Astrocyte of the hippocampus (primary cell): ENCODE results near the gene ZNF48.

ENCODE experiments used
- DNase-seq: peaks from one replicate; pipeline ENCODE4 v3.0.0; 2011; ENCODE audit warnings: low read depth, low spot score

The ZNF48 gene

DNA sequence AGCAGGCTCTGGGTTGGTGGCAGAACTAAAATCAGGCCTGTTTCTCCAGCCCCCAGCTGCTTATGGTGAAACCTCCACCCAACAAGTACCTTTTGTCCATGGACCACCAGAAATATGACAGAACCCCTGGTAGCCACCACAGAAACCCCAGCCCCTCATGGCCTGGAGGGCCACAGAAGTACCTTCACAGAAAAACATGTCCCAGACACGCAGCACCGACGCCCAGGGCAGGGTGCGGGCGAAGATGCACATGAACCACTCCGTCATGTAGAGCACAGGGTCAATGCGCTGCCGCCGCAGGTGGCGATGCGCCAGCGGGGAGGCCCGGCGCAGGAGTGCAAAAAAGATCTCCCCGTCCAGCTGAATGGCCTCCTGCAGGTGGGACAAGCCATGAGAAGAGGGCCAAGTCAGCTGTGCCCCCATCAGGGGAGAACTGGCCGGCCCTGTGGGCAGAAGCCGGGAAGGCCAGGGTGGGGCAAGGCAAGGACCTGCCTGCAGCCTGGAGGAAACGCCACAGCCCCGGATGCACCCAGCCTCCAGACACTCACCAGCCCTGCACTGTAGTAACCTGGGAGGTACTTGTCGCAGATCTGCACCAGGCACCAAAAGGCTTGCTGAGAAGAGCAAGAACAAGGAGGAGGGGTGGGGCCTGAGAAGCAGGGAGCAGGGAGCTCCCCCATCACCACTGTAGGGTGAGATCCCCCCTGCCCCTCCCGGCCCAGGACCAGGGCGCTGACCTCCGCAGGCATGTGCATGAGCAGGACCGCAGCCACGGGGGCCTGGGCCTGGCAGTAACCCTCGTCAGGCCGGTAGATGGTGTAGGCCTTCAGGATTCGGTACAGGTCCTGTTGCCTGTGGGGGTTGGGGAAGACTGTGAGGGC lies 36.0 kb upstream of the ZNF48 start:
- no peak for DNase-seq

DNA sequence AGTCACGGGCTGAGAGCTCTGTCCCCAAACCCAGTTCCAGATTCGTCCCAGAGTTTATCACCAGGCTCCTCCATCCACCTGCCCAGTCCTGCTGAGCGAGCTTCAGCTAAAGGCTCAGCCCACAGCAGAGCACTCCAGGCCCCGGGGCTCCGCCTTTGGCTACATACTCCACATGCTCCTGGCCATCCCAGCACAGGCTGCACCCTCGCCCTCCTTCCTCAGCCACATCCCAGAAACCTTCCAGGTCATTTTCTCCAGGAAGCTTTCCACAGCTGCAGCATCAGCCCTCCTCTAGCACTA lies 35.4 kb upstream of the ZNF48 start:
- DNase-seq = no peak

DNA sequence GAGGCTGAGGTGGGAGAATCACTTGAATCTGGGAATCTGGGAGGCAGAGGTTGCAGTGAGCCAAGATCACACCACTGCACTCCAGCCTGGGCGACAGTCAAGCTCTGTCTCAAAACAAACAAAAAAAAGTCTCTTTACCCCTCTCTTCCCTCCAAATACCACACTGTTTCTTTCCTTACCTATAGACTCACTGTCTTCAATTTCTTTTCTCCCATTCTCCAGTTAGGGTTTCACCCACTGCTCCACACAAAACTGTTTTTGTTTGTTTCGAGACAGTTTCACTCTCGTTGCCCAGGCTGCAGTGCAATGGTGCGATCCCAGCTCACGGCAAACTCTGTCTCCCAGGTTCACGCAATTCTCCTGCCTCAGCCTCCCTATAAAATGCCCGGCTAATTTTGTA lies 34.0 kb upstream of the ZNF48 start:
- DNase-seq = no peak

DNA sequence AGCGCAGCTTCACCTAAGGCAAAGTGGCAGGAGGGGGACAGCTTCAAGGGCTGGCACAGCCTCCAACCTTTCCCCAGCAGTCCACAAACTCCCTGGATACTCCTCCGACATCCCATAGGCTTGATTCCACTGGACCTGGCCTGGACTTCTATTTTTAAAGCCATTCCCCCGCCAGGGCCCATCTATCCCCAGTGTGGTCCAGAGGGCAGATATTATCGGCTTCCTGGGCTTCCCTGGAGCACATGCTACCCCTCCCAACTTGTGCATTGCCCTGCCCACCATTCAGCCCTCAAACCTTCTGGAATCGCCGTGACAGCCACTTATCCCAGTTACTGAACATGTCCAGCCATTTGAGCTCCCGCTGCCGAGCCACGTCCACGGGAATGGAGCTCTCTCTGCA lies 30.0 kb upstream of the ZNF48 start:
- no peak for DNase-seq

DNA sequence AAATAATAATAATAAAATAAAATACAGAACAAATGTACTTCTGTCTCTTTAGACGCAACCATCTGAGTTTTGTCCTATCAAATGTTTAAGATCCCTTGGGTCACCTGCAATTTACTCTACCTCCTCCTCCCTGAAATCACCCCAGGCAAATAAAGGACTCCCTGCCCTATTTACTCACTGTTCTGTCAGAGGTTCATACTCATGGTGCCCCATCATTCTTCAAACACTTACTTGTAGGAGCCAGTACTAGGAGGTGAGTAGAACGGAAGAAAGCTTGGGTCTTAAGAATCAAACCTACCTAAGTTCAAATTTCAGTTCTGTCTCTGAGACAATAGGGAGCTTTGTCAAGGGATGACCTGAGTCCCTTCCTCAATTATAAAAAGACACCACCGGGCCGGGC lies 28.7 kb upstream of the ZNF48 start:
- no peak for DNase-seq

DNA sequence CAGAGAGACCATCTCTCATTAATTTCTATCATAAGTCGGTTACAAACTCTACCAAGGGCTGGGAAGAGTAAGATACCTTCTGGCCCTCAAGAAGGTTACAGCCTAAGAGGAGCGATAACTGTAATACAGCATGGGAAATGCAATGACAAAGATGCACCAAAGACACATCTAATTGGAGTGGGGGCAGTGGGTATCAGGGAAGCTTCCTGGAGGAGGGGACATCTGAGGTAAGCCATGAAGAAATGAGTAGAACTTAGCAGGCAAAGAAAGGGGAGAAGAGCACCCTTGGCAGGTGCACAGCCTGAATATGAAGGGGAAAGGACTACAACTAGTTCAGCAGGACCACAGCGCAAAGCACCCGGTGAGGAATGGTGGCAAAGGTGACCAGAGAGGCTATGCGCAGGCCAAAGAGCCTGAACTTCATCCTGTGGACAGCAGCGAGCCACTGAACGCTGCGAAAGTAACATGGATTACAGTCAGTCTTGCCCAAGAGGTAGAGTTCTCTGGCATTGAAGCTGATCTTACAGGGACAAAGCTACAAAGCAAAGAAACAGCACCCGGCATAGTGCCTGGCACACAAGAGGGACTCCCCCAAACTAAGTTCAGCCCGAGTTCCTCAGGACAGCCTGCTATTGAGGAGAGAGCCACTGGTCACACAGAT lies 27.7 kb upstream of the ZNF48 start:
- DNase-seq = no peak

DNA sequence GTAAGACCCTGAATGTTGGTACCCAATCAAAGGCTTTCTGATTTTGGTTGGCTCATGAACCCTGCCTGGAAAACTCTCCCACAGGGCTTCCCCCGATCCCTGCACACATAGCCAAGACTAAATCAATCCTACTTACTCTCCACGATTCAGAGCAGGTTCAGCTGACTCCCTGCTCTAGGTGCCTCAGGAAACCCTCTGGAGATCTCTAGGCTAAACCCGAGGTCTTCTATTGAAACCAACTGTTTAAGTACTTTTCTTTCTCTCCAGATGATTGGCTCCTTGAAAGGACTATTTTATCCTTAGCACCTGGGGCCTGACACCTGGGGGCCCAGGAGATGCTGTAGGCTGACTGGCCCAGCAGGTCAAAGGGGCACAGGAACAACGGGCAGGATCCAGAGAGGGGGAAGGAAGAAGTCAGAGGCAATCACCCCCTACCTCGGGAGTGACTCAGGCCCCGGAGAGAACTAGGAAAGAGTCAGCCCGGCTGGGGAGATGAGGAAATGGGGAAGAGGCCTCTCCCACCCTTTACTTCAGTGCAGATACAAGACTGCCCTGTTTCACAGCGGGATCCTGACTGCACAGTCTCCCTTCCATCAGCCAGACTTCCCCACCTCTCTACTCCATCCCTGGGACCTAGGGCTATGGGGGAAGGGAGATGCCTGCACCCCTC lies 27.0 kb upstream of the ZNF48 start:
- DNase-seq = peak; percentile 54

DNA sequence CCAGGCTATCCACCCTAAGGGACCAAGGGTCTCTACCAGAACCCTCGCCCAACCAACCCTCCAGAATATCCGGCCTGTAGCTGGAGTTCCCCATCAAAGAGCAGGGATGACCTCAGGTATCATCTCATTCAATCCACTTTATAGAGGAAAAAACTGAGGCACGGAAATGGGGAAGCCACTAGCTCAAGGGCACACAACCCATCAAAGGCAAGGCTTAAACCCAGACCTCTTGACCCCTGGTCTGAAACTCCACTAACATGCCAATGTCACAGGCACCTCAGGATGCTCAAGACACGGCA lies 26.5 kb upstream of the ZNF48 start:
- DNase-seq = no peak

DNA sequence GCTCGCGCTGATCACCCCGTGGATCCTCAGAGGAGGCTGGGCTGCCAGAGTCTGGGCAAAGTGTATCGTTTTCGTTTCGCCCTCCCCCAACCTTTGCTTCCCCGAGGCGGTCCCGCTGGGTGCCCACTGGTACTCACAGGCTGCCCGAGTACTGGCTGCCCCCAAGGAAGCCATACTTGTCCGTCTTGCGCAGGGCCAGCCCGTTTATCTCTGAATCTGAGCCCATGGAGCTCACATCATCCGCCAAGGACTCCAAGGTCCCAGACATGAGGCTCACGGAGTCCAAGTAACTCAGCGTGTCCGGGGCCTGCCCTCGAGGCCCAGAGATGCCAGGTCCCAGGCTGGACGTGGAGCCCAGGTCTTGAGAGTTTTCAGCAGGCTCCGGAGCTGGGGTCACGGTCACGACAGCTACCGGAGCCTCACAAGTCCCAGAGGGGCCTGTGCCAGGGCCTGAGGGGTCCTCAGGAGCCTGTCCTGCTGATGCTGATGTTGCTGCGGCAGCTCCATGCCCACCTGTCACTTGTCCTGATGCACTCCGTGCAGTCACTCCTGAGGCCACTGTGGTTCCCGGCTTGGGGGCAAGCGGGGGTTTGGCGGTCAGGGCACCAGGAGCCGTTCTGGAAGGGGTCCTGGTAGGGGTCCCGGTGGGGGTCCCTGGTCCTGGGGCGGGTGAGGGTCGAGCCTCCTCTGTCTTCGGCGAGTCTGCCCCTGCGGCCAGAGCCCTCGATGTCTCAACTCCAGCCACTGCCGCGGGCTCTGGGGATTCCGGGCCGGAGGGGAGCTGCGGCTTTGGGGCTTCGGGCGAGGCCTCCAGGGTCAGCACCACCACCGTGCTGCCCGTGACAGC lies 25.9 kb upstream of the ZNF48 start:
- peak; percentile 44 for DNase-seq

DNA sequence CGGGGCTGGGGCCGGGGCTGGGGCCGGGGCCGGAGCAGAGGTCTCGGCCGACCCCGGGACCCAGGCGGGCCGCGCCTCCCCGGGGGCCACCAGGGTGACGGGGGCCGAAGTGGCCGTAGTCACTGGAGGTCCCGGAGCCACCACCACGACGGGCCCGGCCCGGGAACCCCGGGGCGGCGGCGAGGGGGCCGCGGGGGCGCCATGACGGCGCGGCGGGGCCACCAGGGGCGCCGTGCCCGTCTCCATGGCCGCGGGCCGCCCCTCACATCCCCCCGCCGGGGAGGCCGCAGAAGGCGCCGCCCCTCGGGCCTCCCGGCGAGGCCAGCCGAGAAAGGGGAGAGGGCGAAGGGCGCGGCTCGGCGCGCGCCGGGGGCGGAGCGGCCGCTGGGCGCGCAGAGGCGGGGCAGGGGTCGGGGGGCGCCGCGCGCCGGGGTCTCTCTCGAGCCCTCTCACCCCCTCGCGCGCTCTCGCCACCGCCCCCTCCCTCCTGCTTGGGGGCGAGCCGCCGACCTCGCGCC lies 25.2 kb upstream of the ZNF48 start:
- DNase-seq = no peak

DNA sequence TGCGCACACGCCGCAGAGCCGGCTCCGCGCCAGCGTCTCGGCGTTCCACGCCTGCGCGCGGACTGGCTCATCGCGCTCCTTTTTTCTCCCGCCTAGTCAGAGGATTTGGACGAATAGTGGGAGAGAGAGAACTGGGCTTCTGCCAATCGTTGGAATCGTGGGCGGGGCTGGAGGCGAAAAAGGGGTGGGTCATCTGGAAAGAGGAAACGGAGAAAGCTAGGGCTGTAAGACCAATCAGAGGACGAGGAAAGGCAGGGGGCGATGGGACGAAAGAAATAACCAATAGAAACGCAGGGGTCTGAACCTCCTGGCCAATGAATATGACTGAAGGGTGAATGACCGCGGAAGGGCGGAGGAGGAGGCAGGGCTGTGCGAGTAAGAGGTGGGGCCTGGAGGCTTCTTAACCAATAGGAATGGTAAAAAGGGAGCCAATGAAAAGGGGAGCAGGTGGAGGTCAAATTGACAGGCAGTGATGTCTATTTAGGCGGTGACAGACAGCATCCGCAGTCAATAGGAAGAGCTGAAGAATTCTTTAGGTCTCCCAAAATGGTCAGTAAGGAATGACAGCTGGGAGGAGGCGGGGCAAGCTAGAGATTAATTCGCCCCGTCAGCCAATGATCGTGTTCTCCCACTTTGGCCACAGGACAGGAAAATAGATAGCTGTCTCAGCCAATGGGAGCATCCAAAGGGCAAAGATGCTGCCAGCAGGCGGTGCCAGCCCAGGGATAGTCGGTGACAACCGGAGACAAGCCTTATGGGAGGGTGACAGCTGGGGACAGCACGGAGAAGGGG lies 24.6 kb upstream of the ZNF48 start, which contains the start of gene TBC1D10B:
Gene TBC1D10B (minus strand): TSS at position 39 of the 792 bp plus-strand sequence. CDS start 311 bp downstream, outside the sequence.
- peak; percentile 100 for DNase-seq

DNA sequence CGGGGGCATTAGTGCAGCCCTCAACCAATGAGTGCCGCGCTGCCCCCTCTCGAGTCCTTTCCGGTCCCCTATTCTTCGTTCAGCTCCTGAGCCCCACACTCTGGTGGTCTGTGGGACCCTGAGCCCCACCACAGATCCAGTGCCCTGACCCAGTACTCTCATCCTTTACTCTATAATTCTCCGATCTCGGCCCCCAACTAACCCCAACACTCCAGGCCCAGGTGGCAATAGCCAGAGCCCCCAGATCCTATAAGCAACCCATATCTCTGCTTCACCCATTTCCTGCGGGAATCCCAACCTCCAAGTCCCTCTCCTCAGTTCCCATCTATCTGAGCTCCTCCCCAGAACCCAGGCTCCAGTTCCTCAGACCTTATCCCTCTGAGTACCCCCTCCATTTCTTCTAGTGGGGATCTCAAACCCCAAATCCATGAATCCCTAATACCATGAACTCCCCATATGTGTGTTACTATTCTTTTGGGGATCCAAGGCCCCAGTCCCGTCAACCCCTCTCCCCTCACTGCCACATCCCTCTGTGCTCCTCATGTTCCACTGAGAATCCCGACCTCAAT lies 23.9 kb upstream of the ZNF48 start:
- DNase-seq = no peak

DNA sequence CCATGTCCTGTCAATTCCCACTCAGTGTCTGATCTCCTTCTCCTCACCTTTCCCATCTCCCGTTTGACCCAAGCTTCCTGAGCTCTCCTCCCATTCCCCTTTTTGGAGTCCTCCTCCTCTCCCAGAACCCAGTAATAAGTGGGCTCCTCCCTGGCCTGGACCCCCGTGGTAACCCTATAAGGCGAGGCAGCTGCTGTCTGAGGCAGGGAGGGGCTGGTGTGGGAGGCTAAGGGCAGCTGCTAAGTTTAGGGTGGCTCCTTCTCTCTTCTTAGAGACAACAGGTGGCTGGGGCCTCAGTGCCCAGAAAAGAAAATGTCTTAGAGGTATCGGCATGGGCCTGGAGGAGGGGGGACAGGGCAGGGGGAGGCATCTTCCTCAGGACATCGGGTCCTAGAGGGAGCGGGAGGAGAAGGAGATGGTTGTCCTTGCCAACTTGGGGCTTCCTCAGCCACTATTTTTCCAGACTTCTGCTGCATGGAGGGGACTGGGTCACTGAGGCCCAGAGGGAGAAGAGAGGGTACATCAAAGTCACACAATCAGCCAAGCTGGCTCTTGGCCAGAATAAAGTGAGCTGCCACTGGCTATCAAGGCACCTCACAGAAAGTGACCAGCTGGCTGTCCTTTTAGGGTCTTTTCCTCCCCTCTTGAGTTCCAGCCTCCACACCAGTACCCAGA lies 23.0 kb upstream of the ZNF48 start:
- no peak for DNase-seq

DNA sequence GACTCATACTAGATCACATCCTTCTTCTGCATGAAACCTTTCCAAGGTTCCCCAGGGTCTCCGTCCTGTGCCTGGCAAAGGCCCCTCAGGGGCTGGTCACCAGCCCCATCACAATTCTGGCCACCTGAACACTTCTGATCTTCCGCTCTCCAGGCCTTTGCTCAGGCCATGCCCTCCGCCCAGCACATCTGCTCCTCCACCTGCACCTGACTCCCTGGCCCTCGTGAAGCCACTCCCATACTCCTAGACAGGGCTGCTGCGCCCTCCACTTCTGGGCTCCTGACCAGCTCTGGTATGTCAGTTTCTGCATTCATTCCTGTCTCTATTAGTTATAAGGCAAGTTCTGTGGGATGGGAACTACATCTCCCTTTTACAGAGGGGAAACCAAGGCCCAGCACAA lies 22.5 kb upstream of the ZNF48 start:
- no peak for DNase-seq

DNA sequence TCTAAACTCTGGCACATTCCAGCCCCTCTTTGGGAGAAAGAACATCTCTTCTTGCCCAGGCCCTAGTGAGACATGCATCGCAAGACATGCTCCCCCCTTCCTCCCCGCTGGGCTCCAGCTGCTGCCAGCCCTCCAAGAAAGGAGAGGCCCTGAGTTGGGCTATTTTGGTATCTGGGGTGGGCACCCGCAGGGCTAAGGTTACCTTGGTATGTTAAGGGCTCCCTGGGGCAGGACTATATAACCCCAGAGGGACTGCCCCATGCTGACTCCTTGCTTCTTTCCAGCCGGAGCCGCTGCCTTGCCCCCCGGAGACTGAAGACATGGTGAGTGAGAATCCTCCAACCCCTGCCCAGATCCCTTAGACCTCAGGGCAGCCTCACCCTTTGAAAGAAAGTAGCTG lies 20.7 kb upstream of the ZNF48 start, which contains the start of gene MYL11:
Gene MYL11 (plus strand): TSS at position 265 of the 400 bp plus-strand sequence. CDS start 56 bp downstream, at position 321.
- DNase-seq = no peak

DNA sequence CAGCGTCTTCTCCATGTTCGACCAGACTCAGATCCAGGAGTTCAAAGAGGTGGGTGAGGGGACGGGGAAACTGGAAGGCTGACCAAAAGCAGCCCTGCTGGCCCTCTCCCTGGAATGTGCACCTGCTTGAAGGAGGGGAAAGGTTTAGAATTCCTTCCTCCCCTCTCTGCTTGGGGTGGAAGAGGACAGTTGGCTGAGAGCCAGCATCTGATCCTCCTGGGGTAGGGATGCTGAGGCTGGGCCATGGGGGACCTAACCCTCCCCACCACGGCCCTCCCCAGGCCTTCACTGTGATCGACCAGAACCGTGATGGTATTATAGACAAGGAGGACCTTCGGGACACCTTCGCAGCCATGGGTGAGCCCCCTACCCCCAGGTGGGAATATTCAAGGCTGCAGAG lies 19.4 kb upstream of the ZNF48 start:
- no peak for DNase-seq

DNA sequence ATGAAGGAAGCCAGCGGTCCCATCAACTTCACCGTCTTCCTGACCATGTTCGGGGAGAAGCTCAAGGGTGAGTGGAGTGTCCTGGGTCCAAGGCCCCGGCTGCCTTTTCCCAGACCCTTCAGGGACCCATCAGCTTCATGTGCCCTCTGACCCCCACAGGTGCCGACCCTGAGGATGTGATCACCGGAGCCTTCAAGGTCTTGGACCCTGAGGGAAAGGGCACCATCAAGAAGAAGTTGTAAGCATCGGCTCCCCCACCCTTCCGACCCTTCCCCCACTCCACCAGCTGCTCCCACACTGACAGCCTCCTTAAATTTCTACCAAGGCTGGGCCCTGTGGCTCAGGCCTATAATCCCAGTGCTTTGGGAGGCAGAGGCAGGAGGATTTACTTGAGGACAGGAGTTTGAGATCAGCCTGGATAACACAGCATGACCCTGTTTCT lies 18.7 kb upstream of the ZNF48 start:
- DNase-seq = no peak

DNA sequence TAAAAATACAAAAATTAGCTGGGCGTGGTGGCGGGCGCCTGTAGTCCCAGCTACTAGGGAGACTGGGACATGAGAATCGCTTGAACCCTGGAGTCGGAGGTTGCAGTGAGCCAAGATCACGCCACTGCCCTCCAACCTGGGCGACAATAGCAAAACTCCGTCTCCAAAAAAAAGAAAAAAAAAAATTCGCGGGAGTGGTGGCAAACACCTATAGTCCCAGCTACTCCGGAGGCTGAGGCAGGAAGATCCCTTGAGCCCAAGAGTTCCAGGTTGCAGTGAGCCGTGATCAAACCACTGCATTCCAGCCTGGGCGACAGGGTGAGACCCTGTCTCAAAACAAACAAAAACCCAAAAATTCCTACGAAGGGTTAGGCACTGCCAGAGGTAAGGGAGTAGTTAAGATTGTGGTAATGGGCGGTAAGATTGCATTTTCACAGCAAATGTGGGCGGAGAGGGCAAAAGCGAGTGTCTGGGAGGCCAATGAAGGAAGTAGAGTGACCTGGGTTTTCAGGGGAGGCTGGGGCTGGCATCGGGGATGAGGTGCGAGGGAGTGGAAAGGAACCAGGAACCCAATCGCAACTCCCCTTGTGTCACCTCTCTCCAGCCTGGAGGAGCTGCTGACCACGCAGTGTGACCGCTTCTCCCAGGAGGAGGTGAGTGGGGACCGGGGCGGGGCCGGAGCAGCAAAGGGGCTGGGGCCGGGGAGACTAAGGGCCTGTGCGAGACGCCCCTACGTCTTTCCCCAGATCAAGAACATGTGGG lies 18.0 kb upstream of the ZNF48 start:
- no peak for DNase-seq

DNA sequence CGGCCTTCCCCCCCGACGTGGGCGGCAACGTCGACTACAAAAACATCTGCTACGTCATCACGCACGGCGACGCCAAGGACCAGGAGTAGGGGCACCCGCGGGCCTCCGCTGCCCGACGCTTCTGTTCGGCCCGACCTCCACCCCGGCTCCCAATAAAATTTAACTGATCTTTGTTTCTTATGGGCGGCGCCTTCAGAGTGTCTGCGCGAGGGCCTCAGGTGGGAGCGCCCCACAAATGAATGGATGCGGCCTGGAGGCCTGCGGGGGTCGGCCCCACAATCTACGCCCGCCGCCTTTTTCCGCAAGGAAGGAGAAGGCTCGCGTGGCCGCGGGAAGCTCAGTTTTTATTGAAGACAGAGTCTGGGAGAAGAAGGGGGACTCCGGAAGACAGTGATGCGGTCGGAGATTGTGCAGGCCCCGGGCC lies 17.4 kb upstream of the ZNF48 start:
- DNase-seq = peak; percentile 94
